ENCODE results near the gene TDRD12. TPM values are rescaled to one million over a fixed set of nuclear protein-coding genes. Genes with fewer than 3 reads are reported as not detected.

The TDRD12 gene
- total and polyA plus RNA-seq, 2 donors (not counting 3 experiments of a cell fraction or from before 2014, with no cell fraction given): 0.03 to 0.09 TPM

DNA sequence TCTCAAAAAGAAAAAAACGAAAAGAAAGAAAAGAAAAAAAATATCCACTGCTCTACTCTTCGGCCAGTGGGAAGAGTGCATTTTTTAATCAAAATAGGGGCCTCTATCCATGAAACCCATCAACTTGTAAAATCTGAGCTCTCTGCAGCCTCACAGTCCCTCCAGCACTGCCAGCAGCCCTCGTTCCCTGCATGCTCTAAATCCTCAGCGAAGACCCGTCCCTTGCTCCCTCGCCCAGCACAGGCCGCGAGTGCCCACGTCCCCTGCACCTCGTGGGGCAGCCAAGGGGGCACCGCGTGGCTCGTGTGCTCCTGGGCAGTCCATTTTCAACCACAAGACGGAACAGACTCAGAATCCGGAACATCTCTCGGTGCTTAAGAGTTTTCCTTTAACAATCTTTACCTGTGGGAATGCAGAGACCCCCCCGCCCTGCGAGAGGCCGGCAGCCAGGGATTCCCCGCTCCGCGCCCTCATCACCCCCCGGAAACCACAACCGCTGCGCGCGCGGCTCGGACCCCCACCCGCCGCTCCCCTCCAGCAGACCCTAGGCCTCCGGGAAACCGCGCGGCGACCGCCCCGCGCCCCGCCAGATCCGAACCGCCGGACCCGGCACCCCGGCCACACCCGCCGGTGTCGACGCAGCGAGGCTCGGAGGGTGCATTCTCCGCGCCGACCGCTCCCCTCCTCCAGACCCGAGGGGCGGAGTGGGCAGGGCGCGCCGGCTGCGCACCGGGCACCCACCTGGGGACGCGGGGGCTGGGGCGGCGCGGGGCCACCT is 45.2 kb upstream of the TDRD12 start:
- FAIRE-seq (no peak), DNase-seq (ENCODE audit: low read depth, low spot score) (peak; percentile 6)
- Histone ChIP-seq H2AFZ (ENCODE audit: low read depth, low read length) (peak overlapping the region; percentile 93), H3K9me3 (replicated peaks; ENCODE audit: control insufficient read depth, insufficient read depth, low read length) (no peaks in the 10 kb centered on the region), H3K27me3 (ENCODE audit: control insufficient read depth in 2 of 2, insufficient read depth in 2 of 2, low read length in 2 of 2) (peaks cover 16 to 24% of the 10 kb centered on the region in 2 experiments), H3K27ac (ENCODE audit: insufficient read depth, low read depth, low read length) (no peak overlapping the region), H3K4me2 (ENCODE audit: insufficient read depth, low read length) (peak overlapping the region; percentile 65), H3K9ac (replicated peaks; ENCODE audit: extremely low read depth, insufficient read depth, low read length) (peak overlapping the region; percentile 38), H3K4me3 (replicated peaks in 1 of 3; ENCODE audit: insufficient read depth in 1 of 3, low read depth in 1 of 3, low read length in 3 of 3) (peak overlapping the region; percentile 65 to 81 (median 74)), H3K79me2 (ENCODE audit: control insufficient read depth, insufficient read depth, low read length) (peaks cover 42% of the 10 kb centered on the region), H3K9me1 (replicated peaks; ENCODE audit: control insufficient read depth, extremely low read depth, insufficient read depth, low read length) (no peaks in the 10 kb centered on the region), H4K20me1 (replicated peaks; ENCODE audit: control insufficient read depth, extremely low read depth, insufficient read depth, low read length) (no peaks in the 10 kb centered on the region), H3K36me3 (ENCODE audit: control insufficient read depth in 2 of 2, extremely low read depth in 1 of 2, insufficient read depth in 2 of 2, low read length in 2 of 2) (no peaks in the 10 kb centered on the region), H3K4me1 (ENCODE audit: control insufficient read depth, extremely low read depth, insufficient read depth, low read length) (peaks cover 9% of the 10 kb centered on the region)
- POLR2A ChIA-PET: no interaction called here
- dilution Hi-C loops (cut with MboI; ENCODE audit: extremely low pct_ligation_motif_present, low sequenced_read_pairs): no loop called here
- TF ChIP-seq FOS (IDR thresholded peaks at IDR 0.05; ENCODE audit: borderline replicate concordance, insufficient read depth, low read length) (no peak), GATA2 (IDR thresholded peaks at IDR 0.05; ENCODE audit: insufficient read depth, insufficient read length, low read depth, low read length) (no peak), JUN (IDR thresholded peaks at IDR 0.05; ENCODE audit: borderline replicate concordance, insufficient read depth, insufficient read length, low read depth) (no peak), POLR2A (IDR thresholded peaks at IDR 0.05; ENCODE audit: low read depth, low read length) (no peak), EZH2 (IDR thresholded peaks at IDR 0.05; ENCODE audit: borderline replicate concordance, low read depth, low read length, severe bottlenecking) (no peak), POLR2AphosphoS5 (IDR thresholded peaks at IDR 0.05; ENCODE audit: insufficient read depth, low read depth, low read length) (no peak), MYC (IDR thresholded peaks at IDR 0.05; ENCODE audit: low read depth, low read length) (no peak)
- TF ChIP-seq, protein P1, sequence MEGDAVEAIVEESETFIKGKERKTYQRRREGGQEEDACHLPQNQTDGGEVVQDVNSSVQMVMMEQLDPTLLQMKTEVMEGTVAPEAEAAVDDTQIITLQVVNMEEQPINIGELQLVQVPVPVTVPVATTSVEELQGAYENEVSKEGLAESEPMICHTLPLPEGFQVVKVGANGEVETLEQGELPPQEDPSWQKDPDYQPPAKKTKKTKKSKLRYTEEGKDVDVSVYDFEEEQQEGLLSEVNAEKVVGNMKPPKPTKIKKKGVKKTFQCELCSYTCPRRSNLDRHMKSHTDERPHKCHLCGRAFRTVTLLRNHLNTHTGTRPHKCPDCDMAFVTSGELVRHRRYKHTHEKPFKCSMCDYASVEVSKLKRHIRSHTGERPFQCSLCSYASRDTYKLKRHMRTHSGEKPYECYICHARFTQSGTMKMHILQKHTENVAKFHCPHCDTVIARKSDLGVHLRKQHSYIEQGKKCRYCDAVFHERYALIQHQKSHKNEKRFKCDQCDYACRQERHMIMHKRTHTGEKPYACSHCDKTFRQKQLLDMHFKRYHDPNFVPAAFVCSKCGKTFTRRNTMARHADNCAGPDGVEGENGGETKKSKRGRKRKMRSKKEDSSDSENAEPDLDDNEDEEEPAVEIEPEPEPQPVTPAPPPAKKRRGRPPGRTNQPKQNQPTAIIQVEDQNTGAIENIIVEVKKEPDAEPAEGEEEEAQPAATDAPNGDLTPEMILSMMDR (IDR thresholded peaks at IDR 0.05; ENCODE audit: extremely low read depth in 1 of 2, insufficient read depth in 1 of 2, low read depth in 1 of 2, low read length in 2 of 2): no peak
- TF ChIP-seq, protein P2, sequence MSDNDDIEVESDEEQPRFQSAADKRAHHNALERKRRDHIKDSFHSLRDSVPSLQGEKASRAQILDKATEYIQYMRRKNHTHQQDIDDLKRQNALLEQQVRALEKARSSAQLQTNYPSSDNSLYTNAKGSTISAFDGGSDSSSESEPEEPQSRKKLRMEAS (IDR thresholded peaks at IDR 0.05; ENCODE audit: insufficient read depth, insufficient read length): no peak
- CTCF ChIA-PET: interaction anchor here (1.0 to 2.0 kb wide), 4 partner anchors 8 to 75 kb away, joined by 3 to 7 read pairs (median 4); partner anchors contain the start of gene NUDT19
- intact Hi-C loops (cut with micrococcal nuclease): no loop called here
- BruUV-seq (replicated peaks): no TSS peak
